Glomerular visceral epithelial cell (primary cell): ENCODE results near the gene CDK8.
"Not testable (repeated sequence)": the region's sequence is repeated elsewhere in the genome, so short reads cannot be mapped to it uniquely, and the experiment has no call there.

Experiments
- DNase-seq: peaks from one replicate; pipeline ENCODE4 v3.0.0-alpha.2; 2016; ENCODE audit errors: extremely low spot score

CDK8 gene

DNA sequence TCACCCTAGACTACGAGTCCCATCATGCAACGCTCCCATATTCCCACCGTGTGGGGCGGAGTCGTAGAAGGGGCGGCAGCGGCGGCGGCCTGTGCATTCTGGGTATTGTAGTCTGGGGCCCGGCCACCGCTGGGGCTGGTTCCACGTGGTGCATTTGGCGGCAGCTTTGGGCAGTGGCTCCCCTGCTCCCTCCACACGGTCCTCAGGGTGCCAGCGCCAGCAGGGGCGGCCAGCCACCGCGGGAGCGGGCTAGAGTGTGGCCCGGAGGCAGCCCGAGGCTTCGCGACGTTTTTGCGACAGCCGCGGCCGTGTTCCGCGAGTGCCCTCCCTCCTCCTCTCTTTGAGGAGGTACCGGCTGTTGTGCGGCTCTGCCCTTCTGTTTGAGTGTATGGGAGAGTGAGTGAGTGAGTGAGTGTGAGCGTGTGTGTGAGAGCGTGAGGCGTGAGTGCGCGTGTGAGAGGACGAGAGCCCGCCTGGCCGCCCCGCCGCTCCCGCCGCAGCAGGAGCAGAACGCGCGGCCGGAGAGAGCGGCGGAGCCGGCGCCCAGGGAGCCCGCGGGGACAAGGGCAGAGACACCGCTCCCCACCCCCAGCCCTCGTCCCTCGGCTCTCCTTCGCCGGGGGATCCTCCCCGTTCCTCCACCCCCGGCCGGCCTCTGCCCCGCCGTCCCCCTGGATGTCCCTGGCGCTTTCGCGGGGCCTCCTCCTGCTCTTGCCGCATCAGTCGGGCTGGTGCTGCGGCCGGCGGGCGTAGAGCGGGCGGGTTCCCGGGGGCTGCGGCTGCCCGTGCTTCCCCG, at the start of gene CDK8:
CDK8 (plus strand) TSS at position 343 of the 796 bp plus-strand sequence. CDS start 513 bp downstream, outside the sequence.
- peak; percentile 88 for DNase-seq

DNA sequence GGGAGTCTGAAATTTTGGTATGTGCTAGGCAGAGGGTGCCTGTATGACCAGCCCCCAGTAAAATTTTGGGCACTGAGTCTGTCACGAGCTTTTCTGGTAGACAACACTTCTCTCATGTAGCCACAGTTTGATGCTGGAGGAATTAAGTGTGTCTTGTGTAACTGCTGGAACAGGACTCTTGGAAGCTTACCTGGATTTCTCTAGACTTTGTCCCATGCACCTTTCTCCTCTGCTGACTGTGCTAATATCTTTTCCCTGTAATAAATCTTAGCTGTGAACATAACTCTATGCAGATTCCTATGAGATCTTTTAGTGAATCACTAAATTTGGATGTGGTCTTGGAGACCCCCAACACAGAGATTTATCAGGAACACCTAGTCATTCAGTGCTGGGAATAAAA, 45.6 kb upstream of the CDK8 start:
- no peak for DNase-seq

DNA sequence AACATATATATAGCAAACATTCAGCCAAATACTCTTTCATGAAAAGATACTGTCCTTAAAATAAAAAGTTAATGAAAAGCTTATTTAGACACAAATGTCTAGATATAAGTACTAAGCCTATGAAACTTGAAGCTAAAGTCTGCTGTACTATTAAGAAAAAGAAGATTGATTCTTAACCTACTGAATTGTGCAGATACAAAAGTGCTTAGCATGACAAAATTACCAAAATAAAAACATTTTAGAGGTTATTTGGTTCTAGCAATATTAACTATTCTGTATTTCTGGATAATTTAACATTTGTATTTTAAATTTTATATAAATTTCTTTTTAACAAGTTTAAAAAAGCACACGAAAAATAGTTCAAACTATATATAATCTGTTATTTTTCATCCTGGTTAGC, 40.6 kb upstream of the CDK8 start:
- no peak for DNase-seq

DNA sequence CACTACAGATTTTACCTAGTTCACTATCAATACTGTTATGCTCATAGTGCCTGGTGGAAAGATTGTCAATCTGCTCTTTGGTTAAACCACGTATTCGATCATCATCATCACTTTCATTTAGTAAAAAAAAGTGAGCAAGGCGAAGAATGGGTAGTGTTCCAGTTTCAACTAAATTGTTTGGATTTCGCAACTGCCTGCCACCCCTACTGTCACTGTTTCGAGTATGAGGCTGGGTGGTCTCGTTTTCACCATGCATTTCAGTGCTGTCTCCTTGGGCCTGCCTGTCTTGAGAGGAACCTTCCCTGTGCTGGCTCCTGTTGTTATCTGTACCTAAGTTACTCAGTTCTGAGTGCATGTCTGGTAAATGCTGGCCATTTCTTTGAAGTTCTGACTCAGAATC, 39.9 kb upstream of the CDK8 start:
- no peak for DNase-seq

DNA sequence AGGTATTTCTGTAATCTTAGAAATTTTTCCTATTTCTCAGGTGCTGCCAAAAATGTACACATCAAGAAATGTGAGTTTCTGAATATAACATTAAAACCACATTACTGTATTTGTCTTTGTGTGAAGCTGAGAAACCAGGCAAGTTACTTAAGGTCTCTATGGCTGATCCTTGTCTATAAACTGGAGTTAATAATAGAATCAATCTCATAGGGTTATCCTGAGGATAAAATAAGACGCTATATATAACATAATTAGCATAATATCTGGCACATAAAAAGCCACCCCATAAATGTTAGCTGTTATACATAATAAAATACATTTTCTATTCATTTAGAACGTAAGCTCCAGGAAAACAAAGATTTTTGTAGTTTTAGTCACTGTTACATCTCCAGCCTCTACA, 37.9 kb upstream of the CDK8 start:
- DNase-seq = no peak

DNA sequence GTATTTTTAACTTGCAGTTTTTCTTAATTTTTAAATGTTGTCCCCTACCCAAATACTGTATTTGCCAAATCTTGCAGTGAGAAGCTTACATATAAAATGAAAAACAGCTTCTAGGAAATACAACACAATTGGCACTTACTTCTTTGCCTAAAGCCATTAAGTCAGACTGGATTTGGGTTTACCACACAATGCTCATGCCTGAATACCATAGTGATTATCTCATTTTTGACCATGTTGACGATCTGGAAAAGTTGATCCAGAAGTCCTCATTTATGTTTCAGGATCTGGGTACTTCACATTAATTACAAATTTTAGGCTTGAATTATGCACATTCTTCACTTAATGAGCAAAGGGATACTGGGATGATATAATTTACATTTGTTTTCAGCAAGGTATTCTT, 34.2 kb upstream of the CDK8 start:
- peak; percentile 31 for DNase-seq

DNA sequence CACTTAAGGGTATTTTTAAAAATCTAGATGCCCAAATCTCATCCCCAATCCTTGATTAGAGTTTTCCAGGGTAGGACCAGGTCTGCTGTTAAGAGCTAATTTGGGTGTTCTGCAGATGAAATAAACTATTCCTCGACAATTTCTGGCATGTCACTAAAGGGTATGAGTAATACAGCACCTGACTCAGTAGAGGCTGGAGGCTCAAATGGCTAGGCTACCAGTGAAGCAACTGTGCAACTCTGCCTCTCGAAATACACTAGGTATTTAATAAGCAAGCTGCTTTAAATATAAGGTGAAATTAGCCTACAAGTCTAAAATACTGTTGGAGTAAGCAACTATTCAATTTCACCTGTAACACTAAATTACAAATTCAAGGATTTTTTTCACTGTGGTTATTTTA, 33.4 kb upstream of the CDK8 start:
- peak; percentile 40 for DNase-seq

DNA sequence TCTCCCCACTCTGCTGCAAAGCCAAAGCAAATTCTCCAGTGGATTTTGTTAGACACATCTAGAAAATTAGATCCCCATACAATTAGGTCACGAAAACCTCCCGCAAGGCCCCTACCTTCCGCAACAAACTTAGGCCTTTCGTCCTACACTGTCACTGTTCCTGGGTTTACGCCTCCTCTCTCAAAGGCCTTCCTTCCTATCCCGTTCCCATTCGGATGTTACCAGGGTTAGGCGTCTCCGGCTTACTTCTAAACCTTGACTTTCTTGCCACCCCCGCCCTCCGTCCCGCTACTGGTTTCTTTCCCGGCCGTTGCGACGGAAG, 32.6 kb upstream of the CDK8 start:
- DNase-seq = no peak

DNA sequence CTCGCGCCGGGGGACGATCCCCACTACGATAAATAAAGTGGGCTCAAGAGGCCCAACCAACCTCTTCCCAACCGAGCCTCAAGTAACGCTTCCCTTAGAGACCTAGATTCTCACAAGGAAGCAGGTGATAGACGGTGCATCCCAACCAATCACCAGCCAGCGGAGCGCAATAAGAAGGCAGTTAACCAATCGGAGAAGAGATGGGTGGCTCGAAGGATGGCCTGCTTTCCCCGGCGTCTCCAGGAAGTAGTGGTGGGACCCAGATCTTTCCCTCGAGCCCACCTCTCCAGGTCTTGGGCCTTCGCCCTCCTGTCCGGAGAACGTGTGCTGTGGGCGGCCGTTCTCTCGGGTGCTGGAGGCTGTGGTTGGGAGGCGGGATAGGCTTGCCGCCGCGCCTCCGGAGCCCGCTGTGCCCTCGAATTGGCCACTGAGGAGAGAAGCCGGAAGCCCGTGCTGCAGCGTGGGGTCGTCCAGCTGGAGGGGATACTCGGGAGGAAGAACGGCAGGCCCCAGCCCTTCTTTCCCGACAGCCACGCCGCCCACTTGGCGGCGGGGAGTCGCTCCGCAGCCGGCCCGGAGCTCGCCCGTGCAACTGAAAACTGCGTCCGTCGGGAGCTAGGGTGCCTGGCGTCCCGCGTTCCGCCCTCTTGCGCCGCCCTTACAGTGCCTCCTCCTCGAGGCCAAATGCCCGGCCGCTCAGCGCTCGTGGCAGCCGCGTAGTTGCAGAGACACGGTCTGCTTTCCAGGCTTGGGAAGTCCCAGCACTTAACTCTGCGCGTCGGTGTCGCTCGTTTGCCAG, 32.0 kb upstream of the CDK8 start, which contains the start of gene RNF6:
RNF6 (minus strand) TSS at position 594 of the 799 bp plus-strand sequence. CDS start 2,665 bp downstream, outside the sequence.
- peak; percentile 98 for DNase-seq

DNA sequence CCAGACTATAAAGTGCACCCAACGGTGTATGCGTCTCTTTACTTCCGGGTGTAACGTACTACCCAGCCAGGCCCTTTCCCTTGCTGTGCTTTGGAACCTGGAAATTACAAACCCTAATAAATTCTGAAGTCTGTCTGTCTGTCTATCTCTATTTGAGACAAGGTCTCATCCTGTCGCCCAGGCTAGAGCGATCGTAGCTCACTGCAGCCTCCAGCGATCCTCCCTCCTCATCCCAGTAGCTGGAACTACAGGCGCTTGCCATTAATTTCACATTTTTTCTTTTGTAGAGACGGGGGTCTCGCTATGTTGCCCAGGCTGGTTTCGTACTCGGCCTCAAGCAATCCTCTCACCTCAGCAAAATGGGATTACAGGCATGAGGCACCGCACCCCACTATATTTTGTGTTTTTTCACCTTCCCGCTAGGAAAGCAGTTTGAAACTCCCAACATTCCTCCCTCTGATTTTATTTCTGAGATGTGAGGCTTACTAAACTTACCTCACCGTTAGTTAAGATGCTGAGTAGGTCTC, 31.3 kb upstream of the CDK8 start:
- no peak for DNase-seq

DNA sequence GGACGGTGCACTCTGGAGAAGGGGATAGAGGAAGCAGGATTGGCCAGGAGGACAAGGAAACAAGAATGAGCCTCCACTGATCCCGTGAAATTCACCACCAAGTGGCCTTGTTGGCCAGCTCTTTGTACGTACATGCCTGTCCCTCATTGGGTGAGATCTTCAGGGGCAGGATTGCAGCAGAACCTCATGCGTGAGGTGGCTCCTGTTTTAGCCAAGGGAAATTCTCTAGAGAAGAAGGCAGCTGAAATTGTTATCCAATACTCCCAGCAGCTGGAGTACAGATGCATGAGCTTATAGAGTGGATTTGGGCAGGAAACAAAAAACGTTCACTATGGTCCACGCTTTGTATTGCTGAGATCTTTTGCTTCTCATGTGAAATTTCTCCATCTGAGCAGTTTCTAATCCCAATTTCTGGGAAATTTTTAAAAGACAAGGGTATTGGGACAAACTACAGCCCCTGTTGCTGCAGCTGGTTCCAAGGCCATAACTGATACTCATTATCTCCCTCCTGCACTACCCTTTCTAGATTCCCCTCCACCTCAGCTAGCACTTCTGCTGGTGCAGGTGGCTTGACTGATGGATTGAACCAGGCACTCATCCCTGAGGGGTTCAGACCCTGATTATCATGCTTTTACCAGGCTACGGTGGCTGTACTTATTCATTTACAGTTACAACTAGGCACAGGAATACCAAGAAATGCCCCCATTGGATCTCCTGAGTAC, 27.9 kb upstream of the CDK8 start:
- DNase-seq = no peak

DNA sequence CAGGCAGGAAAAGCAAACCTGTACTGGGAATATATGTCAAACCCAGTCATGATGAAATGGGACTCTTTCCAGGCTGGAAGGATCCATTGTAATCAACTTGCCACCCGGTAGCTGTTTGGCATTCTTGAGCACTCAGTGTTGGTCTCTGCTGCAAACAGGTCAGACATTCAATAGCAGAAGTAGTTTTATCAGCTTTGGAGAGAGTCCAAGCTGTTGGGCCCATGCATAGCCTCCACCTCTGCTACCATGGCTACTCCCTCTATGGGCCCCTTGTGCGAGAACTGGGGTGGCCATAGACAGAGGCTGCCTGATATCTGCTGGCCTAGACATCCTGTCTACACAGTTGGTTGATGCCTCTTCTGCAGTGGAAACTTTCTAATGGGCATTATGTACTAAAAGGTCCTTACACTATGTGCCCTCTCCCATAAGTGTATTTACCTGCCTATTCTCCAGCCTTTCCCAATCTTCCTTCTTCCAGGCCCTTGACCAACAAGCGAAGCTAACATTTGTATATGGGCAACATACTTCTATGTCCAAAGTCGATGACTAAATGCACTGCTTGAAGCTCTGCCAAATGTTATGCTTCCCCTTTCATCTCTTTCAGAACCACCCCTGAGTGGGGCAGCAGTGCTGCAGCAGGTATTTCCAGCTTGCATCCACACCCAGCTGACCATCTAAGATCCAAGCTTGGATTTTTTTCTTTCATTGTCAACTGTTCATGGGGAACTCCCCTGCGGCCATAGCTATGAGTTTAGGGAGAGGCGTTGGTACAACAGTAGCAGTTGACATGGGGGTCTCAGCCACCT, 26.6 kb upstream of the CDK8 start:
- DNase-seq = no peak

DNA sequence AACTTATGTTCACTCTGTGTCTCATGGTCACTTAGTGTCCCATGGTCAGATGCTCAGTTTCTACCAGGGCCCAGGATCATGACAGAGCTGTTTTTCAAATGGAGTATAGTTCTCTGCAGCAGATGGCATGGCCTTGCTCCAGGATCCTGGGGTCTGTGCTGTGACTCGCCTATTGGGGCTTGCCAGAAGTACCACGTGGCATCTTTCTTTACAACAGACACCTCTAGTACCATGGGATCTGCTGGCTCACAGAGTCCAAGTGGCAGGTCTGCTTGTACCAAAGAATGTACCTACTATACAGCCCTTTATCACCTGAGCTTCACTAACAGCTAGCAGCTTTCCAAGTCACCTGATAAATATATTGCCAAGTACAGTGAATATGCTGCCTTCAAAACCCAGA, 25.8 kb upstream of the CDK8 start:
- no peak for DNase-seq

DNA sequence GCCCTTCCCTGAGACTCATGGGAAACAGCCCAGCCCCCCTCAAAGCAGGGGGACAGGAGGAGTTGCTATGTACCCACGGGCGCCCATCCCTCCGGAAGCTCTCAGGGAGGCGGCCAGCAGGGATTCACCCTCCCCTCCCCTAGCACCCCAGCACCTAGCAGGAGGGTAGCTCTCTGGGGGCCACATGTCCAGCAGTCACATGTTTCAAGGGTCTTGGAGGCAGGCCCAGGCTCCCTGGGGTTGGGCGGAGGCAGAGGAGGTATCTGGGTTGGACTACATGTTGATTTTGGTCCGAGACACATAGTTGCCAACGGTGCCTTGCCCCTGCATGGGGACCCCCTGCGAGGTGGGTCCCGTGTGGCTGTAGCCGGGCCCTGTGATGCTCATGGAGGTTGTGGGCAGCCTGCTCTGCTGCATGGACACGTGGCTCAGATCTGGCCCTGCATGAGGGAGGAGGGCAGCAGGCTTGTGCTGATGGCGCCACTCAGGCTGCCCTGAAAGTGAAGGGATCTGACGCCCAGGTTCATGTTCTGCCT, 24.8 kb upstream of the CDK8 start:
- DNase-seq = no peak

DNA sequence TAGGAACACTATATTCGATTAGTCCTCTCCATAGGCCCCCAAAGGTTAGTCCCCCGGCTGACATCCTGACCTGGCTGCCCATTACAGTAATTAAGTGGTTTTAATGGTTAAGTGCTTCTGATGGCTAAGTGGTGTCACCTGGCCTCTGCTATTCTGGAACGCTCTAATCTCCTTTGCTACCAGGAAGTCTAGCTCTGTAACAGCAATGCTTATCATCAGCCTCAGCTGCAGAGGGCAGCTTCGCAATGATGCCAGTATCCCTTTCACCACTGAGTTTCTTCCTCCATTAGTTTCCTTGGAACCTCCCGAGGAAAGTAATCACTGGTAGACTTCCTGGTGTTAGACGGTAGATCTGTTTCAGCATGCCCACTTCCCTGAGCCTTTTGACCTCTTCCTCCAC, 23.2 kb upstream of the CDK8 start:
- no peak for DNase-seq

DNA sequence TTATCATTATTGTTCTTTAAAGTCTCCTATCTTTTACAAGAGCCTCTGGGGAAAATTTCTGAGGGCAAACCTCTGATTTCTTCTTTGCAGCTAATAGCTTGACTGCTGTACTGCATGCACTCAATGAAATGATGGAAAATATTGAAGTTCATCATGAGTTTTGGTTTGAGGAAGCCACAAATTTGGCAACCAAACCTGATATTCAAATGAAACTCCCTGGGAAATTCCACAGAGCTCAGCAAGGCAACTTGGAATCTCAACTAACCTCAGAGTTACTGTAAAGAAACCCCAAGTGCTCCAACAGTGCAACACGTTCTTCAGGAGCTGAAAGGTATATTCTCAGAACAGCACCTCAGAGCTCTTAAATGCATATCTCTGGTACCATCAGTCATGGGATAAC, 17.6 kb upstream of the CDK8 start:
- no peak for DNase-seq

DNA sequence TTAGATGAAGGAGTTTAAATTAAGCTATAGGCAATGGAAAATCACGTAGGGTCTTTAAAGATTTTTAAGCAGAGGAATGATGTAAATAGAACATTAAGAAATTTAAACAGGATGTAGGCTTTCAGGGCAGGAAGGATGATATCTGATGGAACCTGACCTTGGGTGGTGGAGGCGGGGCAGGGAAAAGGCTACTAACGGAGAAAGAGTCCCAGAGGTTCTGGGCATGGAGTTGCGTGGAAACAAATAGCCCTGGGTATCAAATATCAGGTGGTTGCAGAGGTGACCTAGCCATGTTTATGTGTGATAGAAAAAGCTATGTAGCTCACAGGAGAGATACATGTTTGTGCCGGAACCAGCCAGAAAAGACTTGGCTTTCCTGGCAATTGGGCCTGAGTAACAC, 7.8 kb upstream of the CDK8 start:
- DNase-seq = no peak

DNA sequence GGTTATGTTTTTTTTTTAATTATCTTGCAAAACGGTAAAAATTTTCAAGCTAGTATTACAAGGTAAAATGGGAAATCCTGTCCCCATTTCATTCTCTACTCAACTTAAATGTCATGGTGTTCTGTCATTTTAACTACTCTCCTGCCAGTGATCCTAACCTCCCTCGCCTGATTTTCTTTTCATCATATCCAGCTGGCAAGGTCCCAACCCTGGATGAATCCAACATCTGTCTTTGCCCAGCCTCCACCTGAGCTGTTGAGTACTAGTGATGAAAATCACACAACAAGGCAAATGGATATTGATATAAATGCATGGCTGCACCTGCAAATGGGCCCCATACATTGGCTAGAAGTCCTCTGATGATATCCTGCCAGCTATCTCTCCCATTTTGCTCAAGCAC, 6.9 kb upstream of the CDK8 start:
- DNase-seq = no peak

DNA sequence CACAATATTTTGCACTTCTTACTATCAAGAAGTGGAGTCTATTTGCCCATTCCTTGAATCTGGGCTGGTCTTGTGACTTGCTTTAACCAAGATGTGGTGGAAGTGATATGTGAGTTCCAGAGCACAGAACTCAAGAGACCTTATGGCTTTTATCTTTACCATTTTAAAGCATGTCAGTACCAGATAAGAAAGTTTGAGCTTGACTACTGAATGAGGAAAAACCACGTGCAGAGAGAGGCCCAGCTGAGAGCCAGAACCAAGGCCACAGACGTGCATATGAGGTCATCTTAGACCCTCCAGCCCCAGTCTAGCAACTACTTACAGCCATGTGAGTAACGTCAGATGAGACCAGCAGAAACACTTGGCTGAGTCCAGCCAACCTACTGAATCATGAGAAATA, 6.3 kb upstream of the CDK8 start:
- DNase-seq = no peak

DNA sequence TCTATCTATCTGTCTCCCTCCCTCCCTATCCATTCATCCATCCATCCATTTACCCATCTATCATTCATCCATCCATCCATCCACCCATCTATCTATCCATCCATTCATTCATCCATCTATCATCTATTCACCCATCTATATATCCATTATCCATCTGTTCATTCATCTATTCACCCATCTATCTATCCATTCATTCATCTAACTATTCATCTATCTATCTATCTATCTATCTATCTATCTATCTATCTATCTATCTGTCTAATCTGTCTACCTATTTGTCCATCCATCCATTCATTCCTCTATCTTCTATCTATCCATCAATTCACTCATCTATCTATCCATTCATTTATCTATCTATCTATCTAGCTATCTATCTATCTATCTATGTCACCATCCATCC, 4.4 kb upstream of the CDK8 start:
- no peak for DNase-seq

DNA sequence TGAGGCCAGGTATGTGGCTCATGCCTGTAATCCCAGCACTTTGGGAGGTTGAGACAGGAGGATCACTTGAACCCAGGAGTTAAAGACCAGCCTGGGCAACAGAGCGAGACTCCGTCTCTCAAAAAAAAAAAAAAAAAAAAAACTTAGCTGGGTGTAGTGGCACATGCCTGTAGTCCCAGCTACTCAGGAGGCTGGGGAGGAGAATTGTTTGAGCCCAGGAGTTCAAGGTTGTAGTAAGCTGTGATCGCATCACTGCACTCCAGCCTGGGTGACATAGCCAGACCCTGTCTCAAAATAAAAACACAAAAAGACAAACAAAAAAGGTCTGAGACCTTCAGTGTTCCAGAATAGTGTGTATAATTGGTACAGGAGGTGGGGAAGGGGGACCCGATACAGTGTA, 1.9 kb upstream of the CDK8 start:
- not testable (repeated sequence) for DNase-seq
